ENCODE results near the gene CD28.

Gene CD28

DNA sequence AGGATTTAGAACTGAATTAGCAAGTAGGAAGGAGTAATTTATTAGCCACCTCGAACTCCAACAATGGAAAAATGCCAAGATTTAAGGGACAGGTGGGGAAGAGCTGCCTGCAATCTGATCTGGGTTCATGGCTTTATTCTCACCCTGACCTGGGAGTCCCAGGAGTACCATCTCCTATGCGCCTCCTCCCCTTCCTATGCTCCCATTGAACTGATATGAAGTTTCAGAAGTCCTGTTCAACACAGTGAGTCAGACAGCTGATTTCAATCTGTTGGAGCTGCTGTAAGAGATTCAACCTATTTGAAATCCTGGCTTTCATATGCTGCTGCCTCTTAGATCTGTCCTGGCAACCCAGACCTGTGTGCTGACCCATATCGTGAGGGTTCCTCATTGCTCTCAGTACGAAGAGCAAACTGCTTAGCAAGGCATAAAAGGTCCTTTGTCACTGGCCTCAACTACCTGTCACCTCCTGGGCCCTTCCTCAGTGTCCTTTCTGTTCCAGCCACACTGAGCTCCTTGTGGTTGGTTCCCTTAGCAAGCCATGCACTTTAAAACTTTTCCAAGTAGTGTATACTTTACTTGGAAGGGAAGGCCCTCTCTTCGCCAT is 15.9 kb upstream of the CD28 start:
- TF ChIP-seq FOXM1 (IDR thresholded peaks at IDR 0.05; ENCODE audit: borderline replicate concordance, low read depth) (no peak), RAD21 (IDR thresholded peaks at IDR 0.05; ENCODE audit: low read depth) (no peak), CREB1 (IDR thresholded peaks at IDR 0.05; ENCODE audit: low read depth) (no peak)
- TF ChIP-seq, protein P1, sequence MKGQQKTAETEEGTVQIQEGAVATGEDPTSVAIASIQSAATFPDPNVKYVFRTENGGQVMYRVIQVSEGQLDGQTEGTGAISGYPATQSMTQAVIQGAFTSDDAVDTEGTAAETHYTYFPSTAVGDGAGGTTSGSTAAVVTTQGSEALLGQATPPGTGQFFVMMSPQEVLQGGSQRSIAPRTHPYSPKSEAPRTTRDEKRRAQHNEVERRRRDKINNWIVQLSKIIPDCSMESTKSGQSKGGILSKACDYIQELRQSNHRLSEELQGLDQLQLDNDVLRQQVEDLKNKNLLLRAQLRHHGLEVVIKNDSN (IDR thresholded peaks at IDR 0.05): no peak

DNA sequence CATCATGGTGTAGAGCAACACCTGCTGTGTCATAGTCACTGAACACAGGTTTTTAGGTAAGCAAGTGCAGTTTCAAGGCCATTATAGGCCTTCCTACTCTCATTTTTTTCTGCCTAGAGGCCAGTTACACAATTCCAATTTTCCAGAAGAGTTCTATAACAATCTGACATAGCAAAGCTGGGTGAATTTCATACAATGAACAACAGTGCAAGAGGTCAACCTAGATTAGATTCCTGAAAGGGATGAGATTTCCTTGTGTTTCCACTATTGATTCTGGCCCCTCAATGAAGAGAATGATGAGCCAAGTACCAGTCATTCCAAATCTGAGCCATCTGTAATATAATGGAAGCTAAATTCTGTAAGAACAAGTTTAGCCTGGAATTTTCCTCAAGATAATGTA is 15.3 kb upstream of the CD28 start:
- TF ChIP-seq TCF12 (IDR thresholded peaks at IDR 0.05; ENCODE audit: low read depth) (no peak), FOXM1 (IDR thresholded peaks at IDR 0.05; ENCODE audit: borderline replicate concordance, low read depth) (no peak)

DNA sequence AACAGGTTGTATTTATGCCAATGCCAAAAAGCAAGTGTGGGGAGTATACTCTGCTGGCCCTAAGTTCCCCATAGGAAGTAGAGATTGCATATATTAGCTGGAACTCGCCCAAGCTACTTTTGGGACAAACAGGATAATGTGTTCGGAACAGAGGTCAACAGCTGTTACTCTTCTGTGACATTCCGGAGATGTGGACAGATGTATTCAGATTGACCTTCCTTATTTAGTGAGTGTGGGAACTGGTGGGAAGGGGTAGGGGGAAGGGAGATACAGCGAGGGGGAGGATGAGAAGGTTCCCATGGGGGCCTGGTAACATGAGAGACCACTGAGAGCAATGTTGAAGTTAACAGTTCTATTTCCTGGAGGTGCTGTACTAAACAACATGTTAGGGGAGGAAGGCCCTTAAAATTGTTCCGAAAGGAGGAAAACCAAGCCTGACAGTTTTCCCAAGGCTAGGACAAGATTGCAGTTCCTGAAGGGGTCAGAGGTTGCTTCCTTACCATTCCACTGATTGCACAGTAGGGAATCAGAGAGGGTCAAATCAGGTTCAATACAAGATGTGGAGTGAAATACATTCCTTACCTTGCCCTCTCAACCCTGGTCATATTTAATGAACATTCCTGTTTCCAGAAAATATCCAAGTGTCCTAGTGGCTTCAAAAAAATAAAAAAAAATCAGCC is 14.3 kb upstream of the CD28 start:
- TF ChIP-seq RAD21 (IDR thresholded peaks at IDR 0.05; ENCODE audit: low read depth) (no peak), NFIC (IDR thresholded peaks at IDR 0.05) (no peak), YY1 (IDR thresholded peaks at IDR 0.05; ENCODE audit: low read depth) (no peak), FOXM1 (IDR thresholded peaks at IDR 0.05; ENCODE audit: borderline replicate concordance, low read depth) (no peak)
- TF ChIP-seq, protein P2, sequence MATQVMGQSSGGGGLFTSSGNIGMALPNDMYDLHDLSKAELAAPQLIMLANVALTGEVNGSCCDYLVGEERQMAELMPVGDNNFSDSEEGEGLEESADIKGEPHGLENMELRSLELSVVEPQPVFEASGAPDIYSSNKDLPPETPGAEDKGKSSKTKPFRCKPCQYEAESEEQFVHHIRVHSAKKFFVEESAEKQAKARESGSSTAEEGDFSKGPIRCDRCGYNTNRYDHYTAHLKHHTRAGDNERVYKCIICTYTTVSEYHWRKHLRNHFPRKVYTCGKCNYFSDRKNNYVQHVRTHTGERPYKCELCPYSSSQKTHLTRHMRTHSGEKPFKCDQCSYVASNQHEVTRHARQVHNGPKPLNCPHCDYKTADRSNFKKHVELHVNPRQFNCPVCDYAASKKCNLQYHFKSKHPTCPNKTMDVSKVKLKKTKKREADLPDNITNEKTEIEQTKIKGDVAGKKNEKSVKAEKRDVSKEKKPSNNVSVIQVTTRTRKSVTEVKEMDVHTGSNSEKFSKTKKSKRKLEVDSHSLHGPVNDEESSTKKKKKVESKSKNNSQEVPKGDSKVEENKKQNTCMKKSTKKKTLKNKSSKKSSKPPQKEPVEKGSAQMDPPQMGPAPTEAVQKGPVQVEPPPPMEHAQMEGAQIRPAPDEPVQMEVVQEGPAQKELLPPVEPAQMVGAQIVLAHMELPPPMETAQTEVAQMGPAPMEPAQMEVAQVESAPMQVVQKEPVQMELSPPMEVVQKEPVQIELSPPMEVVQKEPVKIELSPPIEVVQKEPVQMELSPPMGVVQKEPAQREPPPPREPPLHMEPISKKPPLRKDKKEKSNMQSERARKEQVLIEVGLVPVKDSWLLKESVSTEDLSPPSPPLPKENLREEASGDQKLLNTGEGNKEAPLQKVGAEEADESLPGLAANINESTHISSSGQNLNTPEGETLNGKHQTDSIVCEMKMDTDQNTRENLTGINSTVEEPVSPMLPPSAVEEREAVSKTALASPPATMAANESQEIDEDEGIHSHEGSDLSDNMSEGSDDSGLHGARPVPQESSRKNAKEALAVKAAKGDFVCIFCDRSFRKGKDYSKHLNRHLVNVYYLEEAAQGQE (IDR thresholded peaks at IDR 0.05; ENCODE audit: low read depth): no peak
- TF ChIP-seq, protein P1 (IDR thresholded peaks at IDR 0.05): no peak
- TF ChIP-seq, protein P3, sequence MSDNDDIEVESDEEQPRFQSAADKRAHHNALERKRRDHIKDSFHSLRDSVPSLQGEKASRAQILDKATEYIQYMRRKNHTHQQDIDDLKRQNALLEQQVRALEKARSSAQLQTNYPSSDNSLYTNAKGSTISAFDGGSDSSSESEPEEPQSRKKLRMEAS (IDR thresholded peaks at IDR 0.05): no peak

DNA sequence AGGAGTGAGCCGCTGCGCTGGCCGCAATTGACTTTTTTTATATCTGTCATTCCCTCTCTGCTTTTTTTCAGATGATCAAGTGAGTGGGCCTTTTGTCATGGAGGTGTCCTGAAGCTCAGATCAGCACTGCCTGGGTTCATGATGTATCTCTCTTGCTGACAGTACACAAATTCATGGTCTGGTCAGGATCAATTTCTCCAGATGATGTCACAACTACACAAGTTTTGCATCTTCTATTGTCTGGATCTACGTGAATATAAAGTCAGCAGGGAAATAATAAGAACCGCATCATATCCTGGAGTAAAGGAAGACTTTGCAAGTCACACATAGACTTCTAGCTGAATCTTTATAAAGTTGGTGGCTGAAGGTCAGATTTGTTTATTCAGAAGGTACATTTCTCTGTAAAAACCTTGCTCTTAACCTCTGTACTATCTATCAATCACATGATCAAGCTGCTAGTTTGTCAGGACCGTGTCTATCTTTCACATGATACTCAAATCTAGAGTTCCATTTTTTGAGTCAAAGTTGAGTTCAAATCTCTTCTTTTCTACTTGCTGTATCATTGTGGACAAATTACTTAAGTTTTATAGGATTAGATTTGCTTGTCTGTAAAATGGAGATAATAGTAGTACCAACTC is 13.1 kb upstream of the CD28 start:
- TF ChIP-seq EP300 (IDR thresholded peaks at IDR 0.05; ENCODE audit: borderline replicate concordance) (no peak), RAD21 (IDR thresholded peaks at IDR 0.05; ENCODE audit: low read depth) (no peak), TAF1 (IDR thresholded peaks at IDR 0.05; ENCODE audit: low read depth) (no peak)

DNA sequence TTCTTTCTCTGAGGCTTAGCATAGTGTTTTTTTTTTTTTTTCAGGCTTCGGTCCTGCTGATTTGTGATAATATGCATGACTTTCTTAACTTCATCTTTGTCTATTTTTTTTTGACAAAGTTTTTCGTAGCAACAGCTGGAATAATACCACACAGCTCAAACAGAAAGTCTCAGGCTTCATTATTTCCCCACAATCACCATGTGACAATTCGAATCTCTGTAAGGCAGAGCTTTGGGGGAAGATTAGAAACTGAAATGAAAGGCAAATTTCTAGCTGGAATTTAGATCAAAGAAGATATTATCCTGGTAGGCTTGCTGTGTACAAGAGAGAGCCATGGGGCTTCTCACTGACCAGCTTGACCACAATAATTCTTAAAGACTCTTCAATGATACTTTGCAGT is 12.2 kb upstream of the CD28 start:
- TF ChIP-seq NFIC (IDR thresholded peaks at IDR 0.05): no peak
- TF ChIP-seq TAF1 (IDR thresholded peaks at IDR 0.05; ENCODE audit: low read depth): no peak
- TF ChIP-seq, protein P1 (IDR thresholded peaks at IDR 0.05): no peak
- TF ChIP-seq TCF12 (IDR thresholded peaks at IDR 0.05; ENCODE audit: low read depth): no peak
- TF ChIP-seq ZBTB7A (IDR thresholded peaks at IDR 0.05; ENCODE audit: low read depth): no peak
- no peak for TF ChIP-seq FOXM1 (IDR thresholded peaks at IDR 0.05; ENCODE audit: borderline replicate concordance, low read depth)
- TF ChIP-seq TEAD4 (IDR thresholded peaks at IDR 0.05): no peak

DNA sequence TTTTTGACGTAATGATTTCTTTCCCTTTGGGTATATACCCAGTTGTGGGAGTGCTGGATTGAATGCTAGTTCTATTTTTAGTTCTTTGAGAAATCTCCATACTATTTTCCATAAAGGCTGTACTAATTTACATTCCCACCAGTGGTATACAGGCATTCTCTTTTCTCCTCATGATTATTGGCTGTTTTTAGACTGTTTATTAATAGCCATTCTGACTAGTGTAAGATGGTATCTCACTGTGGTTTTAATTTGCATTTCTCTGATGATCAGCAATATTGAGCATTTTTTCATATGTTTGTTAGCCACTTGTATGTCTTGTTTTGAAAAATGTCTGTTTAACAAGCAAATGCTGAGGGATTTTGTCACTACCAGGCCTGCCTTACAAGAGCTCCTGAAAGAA is 9.2 kb upstream of the CD28 start:
- TF ChIP-seq NFIC (IDR thresholded peaks at IDR 0.05): no peak

DNA sequence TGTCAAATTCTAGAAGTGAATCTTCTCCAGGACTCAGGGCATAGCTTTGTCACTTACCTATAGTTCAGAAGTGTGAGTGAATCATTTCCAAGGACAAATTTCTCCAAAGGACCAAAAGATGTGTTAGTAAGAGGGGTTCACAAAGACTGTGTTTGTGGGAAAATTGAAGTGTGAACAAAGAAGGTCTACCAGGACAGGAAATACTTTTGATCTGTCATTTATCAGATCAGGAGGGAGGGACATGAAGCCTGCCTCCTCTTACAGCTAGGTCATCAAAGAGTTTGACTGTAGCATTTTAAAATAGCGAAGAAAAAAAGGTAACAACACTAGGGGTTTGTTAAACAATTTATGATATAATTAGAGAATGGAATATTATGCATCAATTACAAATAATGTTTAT is 2.0 kb upstream of the CD28 start:
- no peak for TF ChIP-seq RAD21 (IDR thresholded peaks at IDR 0.05; ENCODE audit: low read depth)
- no peak for TF ChIP-seq ZBTB7A (IDR thresholded peaks at IDR 0.05; ENCODE audit: low read depth)
- TF ChIP-seq YY1 (IDR thresholded peaks at IDR 0.05; ENCODE audit: low read depth): no peak
- no peak for TF ChIP-seq NFIC (IDR thresholded peaks at IDR 0.05)
- TF ChIP-seq, protein P2 (IDR thresholded peaks at IDR 0.05; ENCODE audit: low read depth): no peak
- no peak for TF ChIP-seq EP300 (IDR thresholded peaks at IDR 0.05; ENCODE audit: borderline replicate concordance)
- TF ChIP-seq TAF1 (IDR thresholded peaks at IDR 0.05; ENCODE audit: low read depth): no peak
- TF ChIP-seq, protein P3 (IDR thresholded peaks at IDR 0.05): no peak
- no peak for TF ChIP-seq CREB1 (IDR thresholded peaks at IDR 0.05; ENCODE audit: low read depth)
- TF ChIP-seq TCF12 (IDR thresholded peaks at IDR 0.05; ENCODE audit: low read depth): no peak
- no peak for TF ChIP-seq FOXM1 (IDR thresholded peaks at IDR 0.05; ENCODE audit: borderline replicate concordance, low read depth)
- no peak for TF ChIP-seq TEAD4 (IDR thresholded peaks at IDR 0.05)
- no peak for TF ChIP-seq EGR1 (IDR thresholded peaks at IDR 0.05)
- no peak for TF ChIP-seq CEBPB (IDR thresholded peaks at IDR 0.05)
